Left lung (tissue), 10 donors: ENCODE data around the gene PRSS48. TPM values are rescaled to one million over a fixed set of nuclear protein-coding genes. Genes with fewer than 3 reads are reported as not detected.

Source experiments
- ATAC-seq: fragments of 200-7000 bp; cut with Tn5 transposase; one replicate; pipeline ENCODE4 v1.9.1; 2020; ENCODE audit warnings: moderate library complexity
- DNase-seq, 4 donors: peaks; one replicate each; pipeline ENCODE4 v3.0.0-alpha.2; 2013 to 2020
- H3K27ac ChIP-seq, 2 donors: fragments of 200-600 bp; sonication (generic) in 1 of 2; one replicate each; pipeline versions ENCODE4 v1.5.0 to v1.8.0; 2020 to 2021
- H3K27me3 ChIP-seq, 2 donors: fragments of 200-600 bp; sonication (generic) in 1 of 2; one replicate each; pipeline versions ENCODE4 v1.5.0 to v1.8.0; 2020 to 2021
- H3K36me3 ChIP-seq, 2 donors: fragments of 200-600 bp; sonication (generic) in 1 of 2; one replicate each; pipeline versions ENCODE4 v1.5.0 to v1.8.0; 2020 to 2021
- H3K4me1 ChIP-seq, 2 donors: fragments of 200-600 bp; one replicate each; pipeline ENCODE4 v1.8.0; 2021
- H3K4me3 ChIP-seq, 2 donors: fragments of 200-600 bp; sonication (generic) in 1 of 2; one replicate each; pipeline versions ENCODE4 v1.5.0 to v1.8.0; 2020 to 2021; ENCODE audit warnings: mild to moderate bottlenecking in 1 of 2
- H3K9me3 ChIP-seq, 2 donors: fragments of 200-600 bp; sonication (generic) in 1 of 2; one replicate each; pipeline versions ENCODE4 v1.5.0 to v1.8.0; 2020 to 2021
- CTCF ChIP-seq, 2 donors: fragments of 200-600 bp; sonication (generic) in 1 of 2; IDR thresholded peaks; one replicate each; pipeline versions ENCODE4 v1.5.0 to v1.8.0; 2021; ENCODE audit warnings: antibody characterized with exemption in 2 of 2
- intact Hi-C, 2 donors: fragments of 100-400 bp; cut with DNase I; formaldehyde crosslinking; loops; one replicate each; pipeline versions ENCODE4 v1.11.2 to v1.14.2; 2022
- polyA plus RNA-seq, 6 donors: library from polyadenylated mRNA; unstranded; fragments of 120-200 nt; gene quantifications; one replicate each; pipeline ENCODE4 v1.2.1, GENCODE V29; 2013; ENCODE audit not compliant: insufficient read length in 6 of 6
- total RNA-seq, 2 donors: library from RNA; stranded (reverse); fragmentation: NEBNext Ultra II Directional; extraction: Animal tissue kit (Norgen Biotek cat#: 25700); gene quantifications; one replicate each; pipeline ENCODE4 v1.2.1, GENCODE V29; 2021
- donor health status: DM: no; HTN: yes; CAD: no.
- donor health status: DM: no; HTN: no; CAD: no.

Gene PRSS48
- total and polyA plus RNA-seq, 8 donors: 0.20 to 0.21 TPM; not detected in 6

GRCh38 chr4:151329217-151330007 lies 52.5 kb downstream of the PRSS48 start:
- intact Hi-C loops: no loop called here
- no peak for ATAC-seq
- no peaks in the 10 kb centered on the region for H3K4me1 ChIP-seq
- peaks cover 0 to 26% of the 10 kb centered on the region in 2 donors for H3K27me3 ChIP-seq
- H3K4me3 ChIP-seq: no peak overlapping the region
- no peaks in the 10 kb centered on the region for H3K9me3 ChIP-seq
- no peaks in the 10 kb centered on the region for H3K36me3 ChIP-seq
- no peak for DNase-seq
- no peak for TF ChIP-seq CTCF (IDR thresholded peaks at IDR 0.05)
- no peak overlapping the region for H3K27ac ChIP-seq

GRCh38 chr4:151331276-151332042 lies 54.5 kb downstream of the PRSS48 start:
- Histone ChIP-seq H3K4me1 (no peaks in the 10 kb centered on the region), H3K36me3 (no peaks in the 10 kb centered on the region), H3K4me3 (no peak overlapping the region), H3K27ac (no peak overlapping the region), H3K27me3 (peaks cover 0 to 5% of the 10 kb centered on the region in 2 donors), H3K9me3 (no peaks in the 10 kb centered on the region)
- DNase-seq (no peak), ATAC-seq (no peak)
- intact Hi-C loops: no loop called here
- TF ChIP-seq CTCF (IDR thresholded peaks at IDR 0.05): no peak

GRCh38 chr4:151339467-151339866 lies 62.5 kb downstream of the PRSS48 start:
- DNase-seq (no peak), ATAC-seq (no peak)
- Histone ChIP-seq H3K36me3 (no peaks in the 10 kb centered on the region), H3K4me3 (no peak overlapping the region), H3K27me3 (no peaks in the 10 kb centered on the region), H3K27ac (no peak overlapping the region), H3K9me3 (no peaks in the 10 kb centered on the region), H3K4me1 (no peaks in the 10 kb centered on the region)
- intact Hi-C loops: no loop called here
- no peak for TF ChIP-seq CTCF (IDR thresholded peaks at IDR 0.05)

- no peaks in the 10 kb centered on the region for H3K9me3 ChIP-seq
- intact Hi-C loops: no loop called here
- no peaks in the 10 kb centered on the region for H3K36me3 ChIP-seq
- ATAC-seq (no peak), DNase-seq (no peak)
- H3K4me3 ChIP-seq: no peak overlapping the region
- H3K27me3 ChIP-seq: no peaks in the 10 kb centered on the region
- H3K4me1 ChIP-seq: no peaks in the 10 kb centered on the region
- no peak overlapping the region for H3K27ac ChIP-seq
- no peak for TF ChIP-seq CTCF (IDR thresholded peaks at IDR 0.05)
Measured at GRCh38 chr4:151340751-151341385, 63.9 kb downstream of the PRSS48 start.

Other genes with a start within 250 kb of the PRSS48 start
- gene RPS3A, start 177.5 kb upstream of the PRSS48 start, total RNA-seq: 1,000 to 10,000 TPM; 1,429 to 1,548 TPM
- 1,000 to 10,000 TPM; 4,418 to 5,785 (median 5,215) TPM for gene RPS3A, start 177.5 kb upstream of the PRSS48 start, polyA plus RNA-seq
- gene SH3D19, start 48.4 kb downstream of the PRSS48 start, total RNA-seq: 100 to 1,000 TPM in 1 of 2 donors, 10 to 100 TPM in 1; 84.6 to 114 TPM
- 10 to 100 TPM; 52.9 to 60.3 (median 56.9) TPM for gene SH3D19, start 48.4 kb downstream of the PRSS48 start, polyA plus RNA-seq
- 10 to 100 TPM; 17.3 to 20.0 TPM for gene FHIP1A, start 132.0 kb downstream of the PRSS48 start, total RNA-seq
- gene FHIP1A, start 132.0 kb downstream of the PRSS48 start, polyA plus RNA-seq: 1 to 10 TPM; 3.7 to 6.8 (median 4.5) TPM